Lower lobe of right lung (tissue), 2 donors: ENCODE measurements around the gene SMOC1. TPM values are rescaled to one million over a fixed set of nuclear protein-coding genes. Genes with fewer than 3 reads are reported as not detected.

Experiments
- ATAC-seq, 2 donors: fragments of 200-7000 bp; cut with Tn5 transposase; one replicate each; pipeline ENCODE4 v1.9.1; 2020 to 2022; ENCODE audit warnings: mild to moderate bottlenecking in 2 of 2, moderate library complexity in 2 of 2
- DNase-seq: peaks from one replicate; pipeline ENCODE4 v3.0.0-alpha.2; 2020
- H3K27ac ChIP-seq: fragments of 200-600 bp; one replicate; pipeline ENCODE4 v1.8.0; 2022
- H3K27me3 ChIP-seq: fragments of 200-600 bp; one replicate; pipeline ENCODE4 v1.8.0; 2022; ENCODE audit warnings: low read depth
- H3K36me3 ChIP-seq: fragments of 200-600 bp; one replicate; pipeline ENCODE4 v1.8.0; 2022; ENCODE audit warnings: mild to moderate bottlenecking
- H3K4me1 ChIP-seq: fragments of 200-600 bp; one replicate; pipeline ENCODE4 v1.8.0; 2022
- H3K4me3 ChIP-seq: fragments of 200-600 bp; one replicate; pipeline ENCODE4 v1.8.0; 2022; ENCODE audit warnings: mild to moderate bottlenecking
- H3K9me3 ChIP-seq: fragments of 200-600 bp; one replicate; pipeline ENCODE4 v1.8.0; 2022
- intact Hi-C: fragments of 100-400 bp; cut with DNase I; formaldehyde crosslinking; loops from one replicate; pipeline ENCODE4 v1.11.0; 2022
- total RNA-seq: library from RNA; stranded (reverse); fragmentation: NEBNext Ultra II Directional; extraction: Animal tissue kit (Norgen Biotek cat#: 25700); gene quantifications from one replicate; pipeline ENCODE4 v1.2.1, GENCODE V29; 2021
- TF ChIP-seq, protein P1 (sequence below): fragments of 200-600 bp; IDR thresholded peaks from one replicate; pipeline ENCODE4 v1.8.0; 2022; ENCODE audit warnings: antibody characterized with exemption, mild to moderate bottlenecking
- donor health status: DM: no; HTN: yes; CAD: no; lungs with severe emphysema.

SMOC1 gene
- total RNA-seq, 1 donor from 2014 or later: 1.1 TPM

GRCh38 chr14:70023871-70024270, 144.7 kb downstream of the SMOC1 start:
- TF ChIP-seq, protein P1, sequence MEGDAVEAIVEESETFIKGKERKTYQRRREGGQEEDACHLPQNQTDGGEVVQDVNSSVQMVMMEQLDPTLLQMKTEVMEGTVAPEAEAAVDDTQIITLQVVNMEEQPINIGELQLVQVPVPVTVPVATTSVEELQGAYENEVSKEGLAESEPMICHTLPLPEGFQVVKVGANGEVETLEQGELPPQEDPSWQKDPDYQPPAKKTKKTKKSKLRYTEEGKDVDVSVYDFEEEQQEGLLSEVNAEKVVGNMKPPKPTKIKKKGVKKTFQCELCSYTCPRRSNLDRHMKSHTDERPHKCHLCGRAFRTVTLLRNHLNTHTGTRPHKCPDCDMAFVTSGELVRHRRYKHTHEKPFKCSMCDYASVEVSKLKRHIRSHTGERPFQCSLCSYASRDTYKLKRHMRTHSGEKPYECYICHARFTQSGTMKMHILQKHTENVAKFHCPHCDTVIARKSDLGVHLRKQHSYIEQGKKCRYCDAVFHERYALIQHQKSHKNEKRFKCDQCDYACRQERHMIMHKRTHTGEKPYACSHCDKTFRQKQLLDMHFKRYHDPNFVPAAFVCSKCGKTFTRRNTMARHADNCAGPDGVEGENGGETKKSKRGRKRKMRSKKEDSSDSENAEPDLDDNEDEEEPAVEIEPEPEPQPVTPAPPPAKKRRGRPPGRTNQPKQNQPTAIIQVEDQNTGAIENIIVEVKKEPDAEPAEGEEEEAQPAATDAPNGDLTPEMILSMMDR: no peak
- Histone ChIP-seq H3K27ac (no peak overlapping the region), H3K9me3 (no peaks in the 10 kb centered on the region), H3K36me3 (no peaks in the 10 kb centered on the region), H3K4me1 (peaks cover 4% of the 10 kb centered on the region), H3K4me3 (no peak overlapping the region), H3K27me3 (peaks cover 8% of the 10 kb centered on the region)
- DNase-seq (no peak), ATAC-seq (no peak)
- intact Hi-C loops: no loop called here

GRCh38 chr14:70027785-70028428, 148.7 kb downstream of the SMOC1 start:
- Histone ChIP-seq H3K4me1 (no peaks in the 10 kb centered on the region), H3K36me3 (no peaks in the 10 kb centered on the region), H3K27me3 (peaks cover 12% of the 10 kb centered on the region), H3K4me3 (no peak overlapping the region), H3K27ac (no peak overlapping the region), H3K9me3 (no peaks in the 10 kb centered on the region)
- ATAC-seq (peak; percentile 71 to 80), DNase-seq (peak; percentile 72)
- TF ChIP-seq, protein P1: peak; percentile 89
- intact Hi-C loops: loop anchor here (5.0 kb wide), 1 partner anchor 211 kb away; no protein-coding TSS in a partner anchor

- intact Hi-C loops: loop anchor here (5.0 kb wide), 1 partner anchor 212 kb away; no protein-coding TSS in a partner anchor
- TF ChIP-seq, protein P1: no peak
- H3K4me3 ChIP-seq: no peak overlapping the region
- no peak overlapping the region for H3K27ac ChIP-seq
- ATAC-seq (no peak), DNase-seq (no peak)
- no peaks in the 10 kb centered on the region for H3K36me3 ChIP-seq
- no peaks in the 10 kb centered on the region for H3K4me1 ChIP-seq
- no peaks in the 10 kb centered on the region for H3K9me3 ChIP-seq
- H3K27me3 ChIP-seq: peaks cover 12% of the 10 kb centered on the region
These were observed 150.3 kb downstream of the SMOC1 start for GRCh38 chr14:70029296-70030132.

- Histone ChIP-seq H3K27me3 (peaks cover 12% of the 10 kb centered on the region), H3K9me3 (no peaks in the 10 kb centered on the region), H3K27ac (no peak overlapping the region), H3K36me3 (no peaks in the 10 kb centered on the region), H3K4me3 (no peak overlapping the region), H3K4me1 (no peaks in the 10 kb centered on the region)
- ATAC-seq: no peak
- no peak for DNase-seq
- TF ChIP-seq, protein P1: no peak
- intact Hi-C loops: no loop called here
These were observed 152.8 kb downstream of the SMOC1 start for GRCh38 chr14:70032016-70032415.

DNA sequence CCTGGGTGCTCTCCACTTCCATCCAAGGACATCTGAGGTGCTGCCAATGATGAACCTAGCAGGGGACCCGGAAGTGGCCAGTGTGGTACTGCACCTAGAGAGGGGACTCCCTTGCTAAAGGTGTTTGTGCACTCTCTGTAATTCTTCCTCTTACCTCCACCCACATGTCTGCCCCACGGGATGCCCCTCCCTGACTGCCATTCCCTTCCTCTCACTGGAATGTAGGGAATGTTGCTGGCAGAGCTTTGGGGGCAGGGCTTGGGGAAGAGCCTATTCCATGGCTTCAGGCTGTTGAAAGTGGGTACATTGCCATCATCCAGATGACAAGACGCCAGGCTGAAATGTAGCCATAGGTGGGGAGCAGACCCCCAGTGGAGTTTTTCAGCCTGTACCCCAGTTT, 153.2 kb downstream of the SMOC1 start:
- ATAC-seq (peak; percentile 19 to 32), DNase-seq (no peak)
- Histone ChIP-seq H3K36me3 (no peaks in the 10 kb centered on the region), H3K9me3 (no peaks in the 10 kb centered on the region), H3K27me3 (peaks cover 12% of the 10 kb centered on the region), H3K4me3 (no peak overlapping the region), H3K4me1 (no peaks in the 10 kb centered on the region), H3K27ac (no peak overlapping the region)
- TF ChIP-seq, protein P1: no peak
- intact Hi-C loops: no loop called here
